Naive thymus-derived CD4-positive, alpha-beta T cell (primary cell): ENCODE results near the gene ADGRL1. TPM values are rescaled to one million over a fixed set of nuclear protein-coding genes. Genes with fewer than 3 reads are reported as not detected.
"Not testable (repeated sequence)": the region's sequence is repeated elsewhere in the genome, so short reads cannot be mapped to it uniquely, and the experiment has no call there.

ENCODE experiments used
- ATAC-seq: fragments of 150-1000 bp; cut with Tn5 transposase; 2 replicates; pipeline ENCODE4 v1.10.0; 2021; ENCODE audit warnings: mild to moderate bottlenecking, moderate library complexity
- CTCF ChIA-PET: fragments of 350-600 bp; sonication (Branson Sonifier 250); formaldehyde crosslinking; loops from one replicate; lab custom pipeline; 2021; ENCODE audit warnings: antibody characterized with exemption; lab: Charles Lee
- POLR2A ChIA-PET: fragments of 350-600 bp; sonication (Branson Sonifier 250); formaldehyde crosslinking; loops from one replicate; lab custom pipeline; 2021; ENCODE audit warnings: antibody characterized with exemption, inconsistent platforms; lab: Charles Lee
- DNase-seq, 9 donors: peaks; one replicate each; pipeline versions ENCODE4 v3.0.0 to v3.0.0-alpha.2; 2020 to 2022; ENCODE audit warnings: mixed read lengths in 1 of 9
- H3K27ac ChIP-seq: one replicate; pipeline ENCODE4 v1.7.0; 2013; ENCODE audit warnings: mild to moderate bottlenecking, low read depth, low read length, moderate library complexity
- H3K27me3 ChIP-seq, 2 donors: one replicate each; pipeline ENCODE4 v1.7.0; 2013; ENCODE audit warnings: low read length in 2 of 2, mild to moderate bottlenecking in 2 of 2, moderate library complexity in 2 of 2; ENCODE audit not compliant: control insufficient read depth in 2 of 2, insufficient read depth in 2 of 2
- H3K36me3 ChIP-seq, 3 experiments: 1 replicate in 2 of 3; 2 replicates in 1 of 3; pipeline ENCODE4 v1.7.0; 2013; ENCODE audit warnings: low read length in 3 of 3, mild to moderate bottlenecking in 3 of 3, moderate library complexity in 1 of 3; ENCODE audit not compliant: insufficient read depth in 3 of 3, control insufficient read depth in 2 of 3
- H3K4me1 ChIP-seq, 2 donors: one replicate each; pipeline ENCODE4 v1.7.0; 2013; ENCODE audit warnings: low read length in 2 of 2, mild to moderate bottlenecking in 2 of 2, moderate library complexity in 1 of 2; ENCODE audit not compliant: control insufficient read depth in 2 of 2, insufficient read depth in 2 of 2
- H3K4me3 ChIP-seq: 2 replicates; pipeline ENCODE4 v1.7.0; 2013; ENCODE audit warnings: mild to moderate bottlenecking, low read length
- H3K9me3 ChIP-seq, 3 experiments: 1 replicate in 2 of 3; 2 replicates in 1 of 3; pipeline ENCODE4 v1.7.0; 2013; ENCODE audit warnings: low read length in 3 of 3; ENCODE audit not compliant: control insufficient read depth in 2 of 3
- H3K27ac Mint-ChIP-seq, 9 donors: one replicate each; pipeline ENCODE4 v1.8.0; 2020 to 2022; ENCODE audit warnings: mixed read lengths in 9 of 9, mild to moderate bottlenecking in 8 of 9, moderate library complexity in 5 of 9, inconsistent platforms in 2 of 9
- H3K27me3 Mint-ChIP-seq, 5 donors: one replicate each; pipeline ENCODE4 v1.8.0; 2021 to 2022; ENCODE audit warnings: mixed read lengths in 5 of 5, mild to moderate bottlenecking in 1 of 5
- H3K36me3 Mint-ChIP-seq, 5 donors: one replicate each; pipeline ENCODE4 v1.8.0; 2020 to 2022; ENCODE audit warnings: mixed read lengths in 5 of 5, mild to moderate bottlenecking in 3 of 5, inconsistent platforms in 1 of 5
- H3K4me1 Mint-ChIP-seq, 7 donors: one replicate each; pipeline ENCODE4 v1.8.0; 2020 to 2022; ENCODE audit warnings: mixed read lengths in 7 of 7, mild to moderate bottlenecking in 3 of 7, inconsistent platforms in 1 of 7
- H3K4me3 Mint-ChIP-seq, 10 donors: one replicate each; pipeline ENCODE4 v1.8.0; 2020 to 2022; ENCODE audit warnings: mild to moderate bottlenecking in 10 of 10, mixed read lengths in 10 of 10, moderate library complexity in 6 of 10, inconsistent platforms in 2 of 10
- H3K9me3 Mint-ChIP-seq, 11 donors: one replicate each; pipeline ENCODE4 v1.8.0; 2020 to 2022; ENCODE audit warnings: mixed read lengths in 11 of 11, mild to moderate bottlenecking in 4 of 11, inconsistent platforms in 1 of 11, moderate library complexity in 1 of 11
- intact Hi-C, 2 donors: fragments of 100-400 bp; cut with micrococcal nuclease; formaldehyde crosslinking; loops; one replicate each; pipeline ENCODE4 v1.15.1; 2023
- polyA plus RNA-seq, 2 donors: library from polyadenylated mRNA; unstranded; fragments of 300-500 nt; fragmentation: Illumina TruSeq; gene quantifications; one replicate each; pipeline ENCODE4 v1.2.3, GENCODE V29; 2021
- total RNA-seq, 6 experiments: library from RNA in 5 of 6; stranded (reverse) in 5 of 6; gene quantifications; 1 replicate in 5 of 6; 2 replicates in 1 of 6; pipeline ENCODE4 v1.2.3 and lab custom pipeline; 2021 to 2026

The ADGRL1 gene
- total and polyA plus RNA-seq, 7 experiments from 2014 or later, result 0.72 to 39.4 (median 31.1) TPM

GRCh38 chr19:14208496-14208895 lies 2.5 kb upstream of the ADGRL1 start:
- intact Hi-C loops, result loop anchor here (5.0 to 10.0 kb wide), 3 partner anchors 126 to 276 kb away; partner anchors contain the start of gene DDX39A (in 1 of the 2)
- H3K27me3 Mint-ChIP-seq, result peaks cover 0 to 60% (median 0%) of the 10 kb centered on the region in 5 donors
- H3K4me1 ChIP-seq, H3K9me3 Mint-ChIP-seq, ATAC-seq, CTCF ChIA-PET, H3K9me3 ChIP-seq, H3K27ac ChIP-seq, H3K36me3 Mint-ChIP-seq, POLR2A ChIA-PET, H3K27me3 ChIP-seq, DNase-seq, H3K36me3 ChIP-seq, H3K4me3 ChIP-seq: not testable (repeated sequence)
- H3K4me3 Mint-ChIP-seq, result peak overlapping the region in 8 of 10 donors; percentile 21 to 98 (median 74)
- H3K27ac Mint-ChIP-seq, result peak overlapping the region in 3 of 9 donors; percentile 30 to 88 (median 49)
- peaks cover 20 to 40% (median 27%) of the 10 kb centered on the region in 7 donors for H3K4me1 Mint-ChIP-seq

- Mint-ChIP-seq H3K27ac (peak overlapping the region in 8 of 9 donors; percentile 87 to 99 (median 92)), H3K4me1 (peaks cover 20 to 46% (median 31%) of the 10 kb centered on the region in 7 donors), H3K27me3 (peaks cover 0 to 60% (median 0%) of the 10 kb centered on the region in 5 donors), H3K4me3 (peak overlapping the region; percentile 84 to 98 (median 92))
- intact Hi-C loops, result loop anchor here (1.0 to 10.0 kb wide), 6 partner anchors 13 to 365 kb away; partner anchors contain the start of genes DDX39A (in 1 of the 2) and NDUFB7 (in 1 of the 2)
- H3K9me3 ChIP-seq, H3K27me3 ChIP-seq, H3K9me3 Mint-ChIP-seq, H3K36me3 ChIP-seq, POLR2A ChIA-PET, H3K27ac ChIP-seq, ATAC-seq, H3K36me3 Mint-ChIP-seq, H3K4me1 ChIP-seq, DNase-seq: not testable (repeated sequence)
- H3K4me3 ChIP-seq, result peak overlapping the region; percentile 90
- CTCF ChIA-PET, result interaction anchor here (0.6 kb wide), 1 partner anchor 162 kb away, joined by 3 read pairs; no protein-coding TSS in a partner anchor
These were observed 1.8 kb upstream of the ADGRL1 start for GRCh38 chr19:14207796-14208195.

DNA sequence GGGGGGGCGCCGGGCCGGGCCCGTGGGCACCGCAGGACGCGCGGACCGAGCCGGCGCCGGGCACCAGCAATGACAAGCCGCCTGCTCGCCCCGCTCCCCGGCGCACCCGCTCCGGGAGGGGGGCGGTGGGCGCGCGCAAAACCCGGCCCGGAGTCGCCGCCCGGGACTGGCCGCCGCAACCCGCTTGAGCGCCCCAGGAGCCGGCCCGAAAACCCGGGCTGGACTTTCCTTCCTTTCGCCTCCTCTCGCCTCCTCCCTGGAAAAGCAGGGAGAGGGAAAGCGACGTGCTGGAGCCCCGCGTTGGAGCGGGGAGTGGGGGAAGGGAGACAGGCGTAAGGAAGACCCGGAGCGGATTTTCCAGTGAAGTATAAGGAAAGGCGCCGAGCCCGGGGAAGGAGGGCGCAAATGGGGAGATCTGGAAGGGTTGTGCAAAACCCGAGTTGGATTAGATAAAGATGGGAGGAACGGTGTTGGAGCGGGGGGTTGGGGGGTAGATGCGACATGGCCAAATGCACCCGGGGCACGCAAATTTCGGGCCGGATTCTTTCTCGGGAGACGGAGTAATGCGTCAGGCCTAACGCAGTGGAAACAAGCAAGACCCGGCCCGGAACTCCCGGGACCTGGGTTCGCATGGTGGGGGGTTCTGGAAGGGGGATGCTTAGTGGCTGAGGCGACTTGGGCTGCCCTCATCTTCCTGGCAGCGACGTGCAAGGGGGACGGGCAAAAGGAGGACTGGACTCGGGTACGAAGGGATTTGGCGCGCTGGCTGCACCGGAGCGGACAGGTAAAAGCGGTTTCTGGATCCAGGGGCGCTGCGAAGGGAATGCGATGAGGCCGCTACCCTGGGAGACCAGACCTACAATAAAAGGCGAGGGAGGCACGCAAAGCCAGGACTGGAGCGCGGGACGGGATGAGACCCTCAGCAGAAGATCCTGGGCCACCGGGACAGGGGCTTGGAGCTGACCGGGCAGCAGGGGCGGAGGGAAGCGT lies 1.1 kb upstream of the ADGRL1 start:
- peak overlapping the region; percentile 87 to 99 (median 92) for H3K27ac Mint-ChIP-seq
- H3K27me3 ChIP-seq, H3K9me3 Mint-ChIP-seq, H3K36me3 ChIP-seq, H3K9me3 ChIP-seq, H3K4me1 ChIP-seq, H3K36me3 Mint-ChIP-seq: not testable (repeated sequence)
- peaks cover 0 to 61% (median 0%) of the 10 kb centered on the region in 5 donors for H3K27me3 Mint-ChIP-seq
- Histone ChIP-seq H3K27ac (peak overlapping the region; percentile 71), H3K4me3 (peak overlapping the region; percentile 90)
- ChIA-PET CTCF (interaction anchor here (0.6 kb wide), 1 partner anchor 161 kb away, joined by 3 read pairs; no protein-coding TSS in a partner anchor), POLR2A (interaction anchor here (1.1 kb wide), 1 partner anchor 57 kb away, joined by 3 read pairs; no protein-coding TSS in a partner anchor)
- peaks cover 20 to 52% (median 31%) of the 10 kb centered on the region in 7 donors for H3K4me1 Mint-ChIP-seq
- DNase-seq (peak; percentile 73 to 93 (median 89)), ATAC-seq (peak; percentile 82)
- H3K4me3 Mint-ChIP-seq, result peak overlapping the region; percentile 84 to 98 (median 92)
- intact Hi-C loops, result loop anchor here (1.0 to 10.0 kb wide), 6 partner anchors 14 to 366 kb away; partner anchors contain the start of genes DDX39A (in 1 of the 2) and NDUFB7 (in 1 of the 2)

DNA sequence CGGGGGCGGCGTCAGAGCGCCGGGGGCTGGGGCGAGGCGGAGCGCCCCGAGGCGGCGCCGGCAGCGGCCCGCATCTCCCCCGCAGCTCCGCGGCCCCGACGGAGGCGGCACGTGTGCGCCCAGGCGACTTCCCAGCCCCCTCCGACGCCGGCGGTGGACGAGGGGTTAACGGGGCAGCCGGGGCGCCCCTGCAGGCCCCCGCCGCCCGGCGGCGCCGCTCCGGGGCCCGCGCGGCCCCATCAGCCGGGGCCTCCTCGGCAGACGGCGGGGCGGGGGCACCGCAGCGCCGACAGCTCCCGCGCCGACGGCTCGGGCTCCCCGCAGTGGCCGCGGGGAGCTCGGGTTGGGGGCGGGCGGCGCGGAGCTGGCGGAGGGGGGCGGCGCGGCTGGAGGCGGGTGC lies 339 bp upstream of the ADGRL1 start:
- H3K4me3 ChIP-seq, CTCF ChIA-PET, H3K36me3 Mint-ChIP-seq, H3K27me3 ChIP-seq, H3K27ac ChIP-seq, H3K9me3 ChIP-seq, H3K9me3 Mint-ChIP-seq, H3K4me1 ChIP-seq, H3K36me3 ChIP-seq: not testable (repeated sequence)
- Mint-ChIP-seq H3K27ac (peak overlapping the region in 1 of 9 donors; percentile 47), H3K4me3 (peak overlapping the region in 3 of 10 donors; percentile 74 to 96 (median 84)), H3K27me3 (peaks cover 0 to 62% (median 0%) of the 10 kb centered on the region in 5 donors), H3K4me1 (peaks cover 20 to 55% (median 32%) of the 10 kb centered on the region in 7 donors)
- intact Hi-C loops, result loop anchor here (2.0 to 10.0 kb wide), 5 partner anchors 14 to 366 kb away; partner anchors contain the start of genes DDX39A (in 1 of the 2) and NDUFB7 (in 1 of the 2)
- POLR2A ChIA-PET, result interaction anchor here (1.1 kb wide), 1 partner anchor 56 kb away, joined by 3 read pairs; no protein-coding TSS in a partner anchor
- DNase-seq (peak in 8 of 9 donors; percentile 33 to 51 (median 42)), ATAC-seq (peak; percentile 33)

GRCh38 chr19:14204676-14205451 lies 1.1 kb downstream of the ADGRL1 start:
- CTCF ChIA-PET, result interaction anchor here (0.6 kb wide), 1 partner anchor 201 kb away, joined by 3 read pairs; no protein-coding TSS in a partner anchor
- H3K9me3 ChIP-seq, H3K36me3 Mint-ChIP-seq, H3K9me3 Mint-ChIP-seq, ATAC-seq, H3K27me3 ChIP-seq, H3K4me1 ChIP-seq, POLR2A ChIA-PET, H3K36me3 ChIP-seq: not testable (repeated sequence)
- Mint-ChIP-seq H3K4me3 (peak overlapping the region; percentile 74 to 96 (median 88)), H3K4me1 (peaks cover 19 to 62% (median 41%) of the 10 kb centered on the region in 7 donors), H3K27ac (peak overlapping the region; percentile 79 to 90 (median 85)), H3K27me3 (peaks cover 0 to 54% (median 0%) of the 10 kb centered on the region in 5 donors)
- intact Hi-C loops, result loop anchor here (5.0 to 10.0 kb wide), 4 partner anchors 123 to 280 kb away; partner anchors contain the start of gene DDX39A (in 1 of the 2)
- peak in 1 of 9 donors; percentile 22 for DNase-seq
- H3K4me3 ChIP-seq, result peak overlapping the region; percentile 17
- peak overlapping the region; percentile 35 for H3K27ac ChIP-seq
